ENCODE measurements around the gene TDRKH. TPM values are rescaled to one million over a fixed set of nuclear protein-coding genes. Genes with fewer than 3 reads are reported as not detected.

The TDRKH gene
- total and polyA plus RNA-seq, 2 of the 13 experiments (the other 11 are each of a cell fraction or from before 2014, with no cell fraction given): 3.9 to 5.4 TPM

- ChIA-PET POLR2A (interaction anchor here (1.4 kb wide), 1 partner anchor 14 kb away, joined by 3 read pairs; the partner anchor contains the start of gene MRPL9), CTCF (ENCODE audit: low intra/inter-chr PET ratio, low total read pairs) (no interaction called here)
- Histone ChIP-seq H3K79me2 (ENCODE audit: insufficient read depth, low read length) (no peaks in the 10 kb centered on the region), H3K27me3 (ENCODE audit: control insufficient read depth in 1 of 2, insufficient read depth in 2 of 2, low read length in 2 of 2) (no peaks in the 10 kb centered on the region), H3K4me2 (ENCODE audit: low read depth, low read length) (no peak overlapping the region), H3K9ac (ENCODE audit: insufficient read depth, low read depth, low read length) (no peak overlapping the region), H4K20me1 (ENCODE audit: insufficient read depth, low read length) (no peaks in the 10 kb centered on the region), H3K27ac (ENCODE audit: extremely low read length, insufficient read depth, low read length) (no peak overlapping the region), H3K36me3 (replicated peaks in 1 of 2; ENCODE audit: control insufficient read depth in 1 of 2, insufficient read depth in 2 of 2, low read length in 2 of 2) (no peaks in the 10 kb centered on the region; a peak in 1 of 5 replicates), H2AFZ (ENCODE audit: low read length) (no peak overlapping the region), H3K4me3 (replicated peaks in 1 of 3; ENCODE audit: insufficient read depth in 1 of 3, low read depth in 2 of 3, low read length in 3 of 3) (no peak overlapping the region), H3K9me3 (ENCODE audit: low read length) (no peaks in the 10 kb centered on the region), H3K4me1 (ENCODE audit: insufficient read depth, low read length) (no peaks in the 10 kb centered on the region)
- no peak for TF ChIP-seq ZNF614 (CRISPR knock-in tag; IDR thresholded peaks at IDR 0.05; ENCODE audit: borderline replicate concordance)
- no peak for TF ChIP-seq MBD4 (IDR thresholded peaks at IDR 0.05; ENCODE audit: borderline replicate concordance, low read length)
- TF ChIP-seq MATR3 (CRISPR knock-in tag; IDR thresholded peaks at IDR 0.05): no peak
- TF ChIP-seq HNF1A (IDR thresholded peaks at IDR 0.05; ENCODE audit: low read depth): no peak
- no peak for TF ChIP-seq HNF1A (CRISPR knock-in tag; IDR thresholded peaks at IDR 0.05; ENCODE audit: borderline replicate concordance)
- TF ChIP-seq ZNF607 (CRISPR knock-in tag; IDR thresholded peaks at IDR 0.05; ENCODE audit: borderline replicate concordance): no peak
- no peak for TF ChIP-seq ZSCAN29 (CRISPR knock-in tag; conservative IDR thresholded peaks at IDR 0.05)
- TF ChIP-seq, protein P1, sequence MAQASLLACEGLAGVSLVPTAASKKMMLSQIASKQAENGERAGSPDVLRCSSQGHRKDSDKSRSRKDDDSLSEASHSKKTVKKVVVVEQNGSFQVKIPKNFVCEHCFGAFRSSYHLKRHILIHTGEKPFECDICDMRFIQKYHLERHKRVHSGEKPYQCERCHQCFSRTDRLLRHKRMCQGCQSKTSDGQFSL (CRISPR knock-in tag; IDR thresholded peaks at IDR 0.05): no peak
- TF ChIP-seq GLI4 (CRISPR knock-in tag; IDR thresholded peaks at IDR 0.05; ENCODE audit: borderline replicate concordance): no peak
- TF ChIP-seq ZNF280B (CRISPR knock-in tag; IDR thresholded peaks at IDR 0.05; ENCODE audit: borderline replicate concordance): no peak
- no peak for TF ChIP-seq SMAD3 (CRISPR knock-in tag; IDR thresholded peaks at IDR 0.05)
- TF ChIP-seq FOXO1 (CRISPR knock-in tag; IDR thresholded peaks at IDR 0.05): no peak
- no peak for TF ChIP-seq CHD4 (IDR thresholded peaks at IDR 0.05; ENCODE audit: borderline replicate concordance, low read length)
- no peak for TF ChIP-seq STAG1 (CRISPR knock-in tag; IDR thresholded peaks at IDR 0.05)
- no peak for TF ChIP-seq ZFYVE20 (CRISPR knock-in tag; IDR thresholded peaks at IDR 0.05; ENCODE audit: borderline replicate concordance, low read depth)
- no peak for TF ChIP-seq ZNF136 (CRISPR knock-in tag; IDR thresholded peaks at IDR 0.05; ENCODE audit: low read depth)
- no peak for TF ChIP-seq KAT8 (CRISPR knock-in tag; IDR thresholded peaks at IDR 0.05)
- TF ChIP-seq FOXA1 (IDR thresholded peaks at IDR 0.05): no peak
- no peak for TF ChIP-seq FOXA1 (CRISPR knock-in tag; IDR thresholded peaks at IDR 0.05)
- intact Hi-C loops (cut with micrococcal nuclease; ENCODE audit: unreplicated experiment) (no loop called here), in situ Hi-C loops (cut with HindIII; ENCODE audit: extremely low pct_ligation_motif_present, low pct_unique_long_range_greater_than_20kb) (no loop called here)
- ATAC-seq (no peak), DNase-seq (ENCODE audit: low spot score) (no peak), FAIRE-seq (no peak)
- BruUV-seq (replicated peaks): no TSS peak
- 74% methylated on average over 3 of the region's 3 CpGs for WGBS (ENCODE audit: low lambda C conversion rate)
Measured at GRCh38 chr1:151776665-151777062, 13.6 kb downstream of the TDRKH start.
